ENCODE results near the gene SALL1.
A peak's percentile ranks its signal among the peaks of the same experiment; 100 is the strongest.

GRCh38 chr16:51146256-51146924 is 4.7 kb downstream of the SALL1 start:
- TF ChIP-seq CTCF (IDR thresholded peaks at IDR 0.05) (peak; percentile 38 to 58 (median 46)), POLR2A (IDR thresholded peaks at IDR 0.05) (no peak)

Measured in uterus (tissue), 2 donors.